GM21390 (cell line): ENCODE measurements around the gene TMEM51.

Source experiments
- ATAC-seq: cut with Tn5 transposase; IDR thresholded peaks from one replicate; pipeline ENCODE4 v1.9.1; 2021; ENCODE audit not compliant: unreplicated experiment

TMEM51 gene

GRCh38 chr1:15191770-15192169 is 38.2 kb downstream of the TMEM51 start:
- ATAC-seq = no peak

- no peak for ATAC-seq
Measured at GRCh38 chr1:15192916-15193550, 39.5 kb downstream of the TMEM51 start.

DNA sequence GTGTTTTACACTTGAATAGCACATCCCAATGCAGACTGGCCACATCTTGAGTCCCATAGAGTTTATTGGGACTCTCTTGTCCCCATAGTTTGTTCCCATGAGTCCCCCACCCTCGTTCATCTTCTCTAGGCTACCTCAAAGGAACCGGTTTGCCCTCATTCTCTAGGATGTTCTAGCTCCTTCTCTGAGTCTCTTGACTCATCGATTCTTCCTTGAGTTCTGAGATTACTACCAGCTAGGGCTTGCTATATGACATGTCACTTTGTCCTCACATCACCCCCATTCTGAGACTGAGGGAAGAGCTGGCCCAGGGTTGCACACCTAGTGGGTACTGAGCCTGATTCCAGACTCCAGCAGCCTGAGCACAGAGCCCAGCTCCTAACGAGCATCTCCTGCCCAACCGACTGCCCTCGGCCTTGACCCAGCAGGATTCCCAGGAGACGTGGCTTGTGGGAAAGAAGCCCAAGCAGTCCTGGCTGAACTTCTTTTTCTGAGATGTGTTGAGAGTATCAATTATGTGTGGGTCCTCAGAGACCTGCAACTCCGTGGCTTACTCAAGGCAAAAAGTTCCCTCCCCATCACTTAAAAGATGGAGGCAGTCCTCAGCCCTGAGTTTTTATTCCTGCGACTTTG is 42.0 kb downstream of the TMEM51 start:
- ATAC-seq = no peak

DNA sequence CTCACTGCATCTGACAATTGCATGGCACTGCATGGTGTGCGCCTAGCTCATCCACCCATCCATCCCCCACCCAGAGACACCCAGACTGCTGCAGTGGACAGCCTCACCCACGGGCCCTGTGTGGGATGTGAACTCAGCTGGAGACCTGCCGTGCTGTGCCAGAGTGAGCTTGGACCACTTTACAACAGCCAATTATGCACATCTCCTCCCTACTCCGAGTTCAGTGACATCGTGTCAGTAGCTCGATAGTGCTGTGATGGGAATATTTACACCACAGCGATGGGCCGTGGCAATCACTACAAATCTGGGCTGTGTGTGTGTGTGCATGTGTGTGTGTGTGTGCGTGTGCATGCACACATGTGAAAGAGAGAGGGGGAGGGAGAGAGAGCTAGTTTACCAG is 42.5 kb downstream of the TMEM51 start:
- ATAC-seq = no peak

DNA sequence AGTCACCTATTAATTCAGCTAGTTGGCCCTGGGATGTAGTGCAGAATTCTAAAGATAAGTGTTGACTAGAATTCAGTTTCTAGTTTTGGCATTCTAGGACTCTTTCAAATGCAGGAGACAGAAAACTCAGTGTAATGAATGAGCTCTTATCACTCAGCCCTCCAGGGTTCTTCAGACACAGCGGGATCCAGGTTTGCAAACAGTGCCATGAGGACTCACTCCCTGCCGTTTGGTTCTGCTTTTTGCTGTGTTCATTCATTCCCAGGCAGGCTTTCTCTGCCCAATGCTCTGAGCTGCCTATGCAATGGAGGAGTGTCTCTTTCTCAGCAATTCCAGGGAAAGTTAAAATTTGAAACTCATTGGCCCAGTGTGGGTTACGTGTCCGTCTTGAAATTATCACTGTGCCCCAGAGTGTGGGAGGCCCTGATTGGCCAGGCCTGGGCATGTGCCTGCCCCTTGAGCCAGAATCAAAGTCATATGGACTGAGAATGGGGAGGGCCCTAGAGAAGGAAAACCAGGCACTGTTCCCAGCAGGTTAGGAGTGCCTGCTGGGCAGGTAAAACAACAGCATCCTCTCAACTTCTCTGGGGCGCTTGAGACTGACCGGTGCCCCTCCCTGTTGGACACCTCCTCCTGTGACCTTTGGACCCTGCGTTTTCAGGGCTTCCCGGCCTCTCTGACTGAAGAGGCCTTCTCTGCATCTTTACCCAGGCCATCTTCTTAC is 43.4 kb downstream of the TMEM51 start:
- no peak for ATAC-seq

GRCh38 chr1:15197591-15198447 is 44.3 kb downstream of the TMEM51 start:
- ATAC-seq = no peak

DNA sequence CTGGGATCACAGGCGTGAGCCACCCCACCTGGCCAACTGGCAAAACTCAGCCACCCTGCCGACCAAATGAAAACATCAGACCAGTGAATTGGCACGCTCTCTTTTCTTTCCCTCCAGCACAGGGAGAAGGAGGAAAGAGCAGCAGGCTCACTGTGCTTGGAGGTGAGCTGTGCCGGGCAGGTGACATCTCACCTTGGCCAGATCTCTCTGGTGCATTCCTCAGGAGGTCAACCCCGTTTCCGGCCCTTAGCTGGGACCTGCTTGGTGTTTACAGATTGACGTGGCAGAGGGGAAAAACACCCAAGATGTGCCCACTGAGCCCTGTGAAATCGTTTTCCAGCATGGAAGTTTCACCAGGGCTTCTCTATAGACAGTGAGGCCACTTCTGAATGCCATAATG is 45.1 kb downstream of the TMEM51 start:
- ATAC-seq = no peak

GRCh38 chr1:15201221-15201620 is 47.7 kb downstream of the TMEM51 start:
- ATAC-seq = no peak

DNA sequence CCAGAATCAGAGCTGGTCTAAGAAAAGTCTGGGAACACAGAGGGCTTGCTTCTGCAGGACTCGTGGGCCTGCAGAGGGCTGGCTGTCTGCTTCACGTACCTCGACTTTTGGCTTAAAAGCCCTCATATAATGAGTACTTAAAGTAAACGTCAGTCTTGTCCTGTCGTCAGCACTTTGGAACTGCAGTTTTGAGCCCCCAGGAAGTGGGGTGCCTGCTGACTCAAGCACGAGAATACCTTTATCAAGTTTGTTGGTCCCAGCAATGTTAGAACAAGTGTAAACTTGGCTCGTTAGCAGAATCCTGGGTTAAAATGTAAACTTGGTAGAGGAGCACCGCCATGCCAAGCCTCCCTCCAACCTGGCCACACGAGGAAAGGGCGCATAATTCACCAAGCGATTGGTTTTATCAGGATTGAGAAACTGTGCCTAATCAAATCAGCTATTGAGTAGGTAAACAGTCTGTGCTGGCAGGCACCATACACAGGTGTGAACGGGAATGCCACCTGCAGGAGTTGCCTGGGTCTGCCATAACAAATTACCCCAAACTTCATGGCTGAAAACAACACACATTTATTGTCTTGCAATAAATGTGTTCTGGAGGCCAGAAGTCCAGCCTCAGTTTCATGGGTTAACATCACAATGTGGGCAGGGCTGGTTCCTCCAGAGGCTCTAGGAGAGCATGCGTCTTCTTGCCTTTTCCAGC is 48.5 kb downstream of the TMEM51 start:
- no peak for ATAC-seq

DNA sequence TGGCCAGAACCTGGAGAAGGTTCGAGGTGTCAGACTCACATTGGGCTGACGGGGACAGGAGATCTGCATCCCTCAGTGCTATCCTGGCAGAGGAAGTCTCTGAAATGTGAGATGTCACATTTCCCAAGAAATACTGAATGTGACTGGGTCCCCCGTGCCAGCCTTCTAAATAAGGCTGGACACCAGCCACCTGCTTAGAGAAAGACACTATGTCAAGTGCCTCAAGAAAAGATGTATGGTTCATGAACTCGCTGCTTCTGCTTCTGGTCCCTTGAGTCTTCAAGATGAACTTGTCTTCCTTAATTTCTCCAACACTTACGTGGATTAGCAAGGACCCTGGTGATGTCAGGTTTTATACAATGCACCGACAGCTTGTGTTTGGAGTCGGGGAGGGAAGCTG is 51.4 kb downstream of the TMEM51 start:
- ATAC-seq = no peak

DNA sequence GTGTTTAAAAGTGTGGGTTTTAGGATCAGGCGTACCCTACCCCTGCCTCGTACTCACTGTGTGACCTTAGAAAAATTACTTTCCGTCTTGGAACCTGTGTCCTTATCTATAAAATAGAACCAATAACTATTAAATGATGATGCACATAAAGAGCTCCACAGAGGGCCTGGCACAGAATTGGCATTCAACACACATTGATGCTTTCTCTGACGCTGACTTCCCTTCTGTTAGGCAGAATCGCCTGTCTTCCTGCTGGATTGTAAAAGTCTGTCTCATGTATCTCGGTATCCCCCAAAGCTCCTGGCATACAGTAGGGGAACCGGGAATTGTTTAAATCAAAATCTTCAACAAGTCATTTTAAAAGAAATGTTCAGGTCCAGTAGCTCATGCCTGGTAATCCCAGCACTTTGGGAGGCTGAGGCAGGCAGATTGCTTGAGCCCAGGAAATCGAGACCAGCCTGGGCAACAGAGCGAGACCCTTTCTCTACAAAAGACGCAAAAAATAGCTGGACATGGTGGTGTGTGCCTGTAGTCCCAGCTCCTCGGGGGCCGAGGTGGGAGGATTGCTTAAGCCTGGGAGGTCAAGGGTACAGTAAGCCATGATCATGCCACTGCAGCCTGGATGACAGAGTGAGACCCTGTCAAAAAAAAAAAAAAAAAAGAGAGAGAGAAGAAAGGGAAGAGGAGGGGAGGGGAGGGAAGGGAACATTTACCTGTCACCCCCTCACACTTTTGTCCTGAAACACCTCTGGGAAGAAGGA is 52.2 kb downstream of the TMEM51 start:
- no peak for ATAC-seq

GRCh38 chr1:15206418-15207030 is 53.0 kb downstream of the TMEM51 start:
- ATAC-seq = no peak

DNA sequence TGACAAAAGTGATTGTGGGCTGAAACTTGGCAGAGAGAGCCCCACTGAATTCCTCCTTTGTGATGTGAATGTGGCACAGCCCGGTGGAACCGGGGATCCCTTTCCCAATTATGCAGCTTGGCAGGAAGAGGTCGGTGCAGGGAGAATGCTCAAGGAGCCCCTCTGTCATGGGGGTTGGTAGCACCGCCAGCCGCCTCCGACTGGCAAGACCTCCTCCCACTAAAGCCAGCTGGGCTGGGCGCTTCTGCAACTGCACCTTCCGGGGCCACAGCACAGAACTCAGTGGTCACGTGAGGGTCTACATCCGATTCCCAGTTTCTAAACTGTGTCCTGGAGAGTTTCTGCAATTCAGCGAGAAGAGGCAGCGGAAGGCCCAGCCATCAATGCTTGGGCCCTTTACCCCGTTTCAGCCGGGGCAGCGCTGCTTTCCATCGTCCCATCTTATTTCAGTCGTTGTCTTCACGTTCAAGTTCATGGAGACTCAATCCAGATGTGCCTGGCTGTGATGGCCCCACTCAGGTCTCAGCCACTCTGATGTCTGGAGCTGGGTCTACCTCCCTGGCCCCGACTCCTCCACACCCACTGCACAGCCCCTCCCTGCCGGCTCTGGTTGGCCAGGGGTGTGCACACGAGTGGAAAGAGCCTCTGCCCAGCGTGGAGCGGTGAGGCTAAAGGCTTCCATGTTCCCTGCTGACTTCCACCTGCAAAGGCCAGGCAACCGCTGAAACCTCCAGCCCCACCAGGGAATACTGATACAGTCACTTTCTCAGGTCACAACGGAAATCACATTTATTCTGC is 53.7 kb downstream of the TMEM51 start:
- ATAC-seq = no peak

- no peak for ATAC-seq
Measured at GRCh38 chr1:15207829-15208429, 54.4 kb downstream of the TMEM51 start.

DNA sequence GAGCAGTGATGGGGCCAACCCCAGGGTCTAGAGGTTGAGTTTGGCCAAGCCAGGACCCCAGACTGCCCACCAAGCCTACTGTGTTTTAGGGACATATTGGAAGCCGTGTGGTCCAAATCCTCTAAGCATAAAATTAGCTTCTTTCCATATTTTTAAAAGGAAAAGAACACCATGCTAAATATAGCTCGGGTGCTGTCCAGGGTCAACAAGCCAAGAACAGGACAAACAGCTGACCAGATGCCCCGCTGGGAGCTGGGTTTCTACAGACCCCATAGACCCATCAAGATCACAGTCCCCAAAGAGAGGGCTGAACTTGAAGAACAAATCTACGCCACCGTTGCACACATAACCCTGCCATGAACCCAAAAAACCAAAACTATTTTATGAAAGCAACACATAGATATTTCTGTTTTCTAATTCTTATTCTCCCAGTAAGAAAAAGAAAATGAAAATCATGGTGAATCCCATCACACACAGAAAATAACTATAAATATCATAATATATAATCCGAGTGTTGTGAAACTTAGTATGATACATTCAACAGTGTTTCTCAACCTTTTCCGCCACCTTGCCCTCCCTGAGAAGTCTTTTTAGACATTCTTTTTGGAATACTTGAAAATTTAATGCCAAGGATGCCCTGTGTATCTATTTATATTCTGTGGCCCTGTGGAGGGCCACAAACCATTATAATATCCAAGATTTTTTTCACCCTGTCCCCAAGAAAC is 57.3 kb downstream of the TMEM51 start:
- ATAC-seq = no peak

- ATAC-seq = no peak
Measured at GRCh38 chr1:15211424-15211823, 57.9 kb downstream of the TMEM51 start.

DNA sequence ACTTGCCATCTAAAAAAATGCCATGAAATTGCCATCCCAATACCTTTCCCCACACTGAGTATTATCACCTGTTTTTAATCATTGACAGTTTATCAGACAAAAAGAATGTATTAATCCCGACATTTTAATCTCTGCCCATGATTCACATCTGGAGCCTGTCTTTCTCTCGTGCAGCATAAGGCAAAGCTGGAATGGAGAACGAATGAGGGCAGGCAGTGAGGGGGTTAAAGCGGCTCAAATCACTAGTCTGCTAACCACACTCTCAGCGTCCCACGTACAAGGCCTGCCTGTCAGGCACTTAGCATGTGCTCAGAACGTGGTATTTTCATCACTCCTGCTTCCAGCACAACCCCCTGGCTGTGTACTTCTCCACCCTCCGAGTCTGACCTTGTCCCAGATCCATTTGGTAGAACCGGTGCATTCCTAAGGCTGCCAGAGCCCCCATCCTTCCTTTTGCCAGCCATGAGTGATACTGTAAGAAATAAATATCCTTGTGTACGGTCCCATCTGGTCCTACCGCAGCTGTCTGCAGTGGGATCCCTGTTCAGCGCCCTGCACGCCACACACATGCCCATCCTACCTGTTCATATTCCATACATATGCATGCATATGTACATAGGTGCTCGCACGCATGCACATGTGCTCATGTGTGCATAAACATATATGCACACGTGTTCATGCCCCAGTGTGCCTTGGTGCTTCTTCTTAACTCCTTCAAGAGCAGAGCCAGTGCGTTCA is 58.8 kb downstream of the TMEM51 start:
- ATAC-seq = no peak
